ENCODE data around the gene MAGI2.

MAGI2 gene

GRCh38 chr7:79347351-79347750 is 106.1 kb downstream of the MAGI2 start:
- no peak overlapping the region for H3K27ac ChIP-seq (ENCODE audit: low read depth, low read length)

GRCh38 chr7:79341902-79342301 is 111.6 kb downstream of the MAGI2 start:
- Histone ChIP-seq H3K27ac (ENCODE audit: low read depth, low read length) (no peak overlapping the region), H3K4me3 (ENCODE audit: low read length) (no peak overlapping the region), H3K4me1 (ENCODE audit: control insufficient read depth, insufficient read depth, low read length) (no peaks in the 10 kb centered on the region)

More at GRCh38 chr7:79347351-79347750, 106.1 kb downstream of the MAGI2 start:
- no peaks in the 10 kb centered on the region for H3K27me3 ChIP-seq (ENCODE audit: control insufficient read depth, insufficient read depth, low read length)
- no peak overlapping the region for H3K4me3 ChIP-seq (ENCODE audit: low read length)
- no peaks in the 10 kb centered on the region for H3K36me3 ChIP-seq (ENCODE audit: control insufficient read depth, insufficient read depth, low read length)
- H3K9ac ChIP-seq (ENCODE audit: low read length): no peak overlapping the region
- H3K4me1 ChIP-seq (ENCODE audit: control insufficient read depth, insufficient read depth, low read length): no peaks in the 10 kb centered on the region

GRCh38 chr7:79340212-79340611 is 113.3 kb downstream of the MAGI2 start:
- Histone ChIP-seq H3K36me3 (ENCODE audit: control insufficient read depth, insufficient read depth, low read length) (no peaks in the 10 kb centered on the region), H3K4me3 (ENCODE audit: low read length) (no peak overlapping the region), H3K27ac (ENCODE audit: low read depth, low read length) (no peak overlapping the region), H3K4me1 (ENCODE audit: control insufficient read depth, insufficient read depth, low read length) (no peaks in the 10 kb centered on the region), H3K9ac (ENCODE audit: low read length) (no peak overlapping the region), H3K27me3 (ENCODE audit: control insufficient read depth, insufficient read depth, low read length) (no peaks in the 10 kb centered on the region)

More at GRCh38 chr7:79341902-79342301, 111.6 kb downstream of the MAGI2 start:
- Histone ChIP-seq H3K9ac (ENCODE audit: low read length) (no peak overlapping the region), H3K27me3 (ENCODE audit: control insufficient read depth, insufficient read depth, low read length) (no peaks in the 10 kb centered on the region), H3K36me3 (ENCODE audit: control insufficient read depth, insufficient read depth, low read length) (no peaks in the 10 kb centered on the region)

GRCh38 chr7:79339208-79339925 is 114.1 kb downstream of the MAGI2 start:
- H3K9ac ChIP-seq (ENCODE audit: low read length): no peak overlapping the region
- H3K27me3 ChIP-seq (ENCODE audit: control insufficient read depth, insufficient read depth, low read length): no peaks in the 10 kb centered on the region
- H3K27ac ChIP-seq (ENCODE audit: low read depth, low read length): no peak overlapping the region
- H3K36me3 ChIP-seq (ENCODE audit: control insufficient read depth, insufficient read depth, low read length): no peaks in the 10 kb centered on the region
- H3K4me3 ChIP-seq (ENCODE audit: low read length): no peak overlapping the region
- H3K4me1 ChIP-seq (ENCODE audit: control insufficient read depth, insufficient read depth, low read length): no peaks in the 10 kb centered on the region

- Histone ChIP-seq H3K9ac (ENCODE audit: low read length) (no peak overlapping the region), H3K4me1 (ENCODE audit: control insufficient read depth, insufficient read depth, low read length) (no peaks in the 10 kb centered on the region)
Measured at GRCh38 chr7:79337717-79338116, 115.8 kb downstream of the MAGI2 start.

GRCh38 chr7:79334841-79335240 is 118.6 kb downstream of the MAGI2 start:
- H3K27me3 ChIP-seq (ENCODE audit: control insufficient read depth, insufficient read depth, low read length): no peaks in the 10 kb centered on the region
- no peak overlapping the region for H3K9ac ChIP-seq (ENCODE audit: low read length)
- H3K4me3 ChIP-seq (ENCODE audit: low read length): no peak overlapping the region
- H3K27ac ChIP-seq (ENCODE audit: low read depth, low read length): no peak overlapping the region
- no peaks in the 10 kb centered on the region for H3K36me3 ChIP-seq (ENCODE audit: control insufficient read depth, insufficient read depth, low read length)
- no peaks in the 10 kb centered on the region for H3K4me1 ChIP-seq (ENCODE audit: control insufficient read depth, insufficient read depth, low read length)

More at GRCh38 chr7:79337717-79338116, 115.8 kb downstream of the MAGI2 start:
- Histone ChIP-seq H3K27me3 (ENCODE audit: control insufficient read depth, insufficient read depth, low read length) (no peaks in the 10 kb centered on the region), H3K27ac (ENCODE audit: low read depth, low read length) (no peak overlapping the region), H3K36me3 (ENCODE audit: control insufficient read depth, insufficient read depth, low read length) (no peaks in the 10 kb centered on the region), H3K4me3 (ENCODE audit: low read length) (no peak overlapping the region)

GRCh38 chr7:79334334-79334733 is 119.1 kb downstream of the MAGI2 start:
- H3K27ac ChIP-seq (ENCODE audit: low read depth, low read length): no peak overlapping the region
- H3K36me3 ChIP-seq (ENCODE audit: control insufficient read depth, insufficient read depth, low read length): no peaks in the 10 kb centered on the region
- no peaks in the 10 kb centered on the region for H3K27me3 ChIP-seq (ENCODE audit: control insufficient read depth, insufficient read depth, low read length)
- H3K9ac ChIP-seq (ENCODE audit: low read length): no peak overlapping the region
- H3K4me3 ChIP-seq (ENCODE audit: low read length): no peak overlapping the region
- no peaks in the 10 kb centered on the region for H3K4me1 ChIP-seq (ENCODE audit: control insufficient read depth, insufficient read depth, low read length)

GRCh38 chr7:79332091-79332490 is 121.4 kb downstream of the MAGI2 start:
- no peak overlapping the region for H3K27ac ChIP-seq (ENCODE audit: low read depth, low read length)
- H3K9ac ChIP-seq (ENCODE audit: low read length): no peak overlapping the region
- H3K27me3 ChIP-seq (ENCODE audit: control insufficient read depth, insufficient read depth, low read length): no peaks in the 10 kb centered on the region
- no peak overlapping the region for H3K4me3 ChIP-seq (ENCODE audit: low read length)
- no peaks in the 10 kb centered on the region for H3K36me3 ChIP-seq (ENCODE audit: control insufficient read depth, insufficient read depth, low read length)
- H3K4me1 ChIP-seq (ENCODE audit: control insufficient read depth, insufficient read depth, low read length): no peaks in the 10 kb centered on the region

- H3K27ac ChIP-seq (ENCODE audit: low read depth, low read length): no peak overlapping the region
- H3K27me3 ChIP-seq (ENCODE audit: control insufficient read depth, insufficient read depth, low read length): no peaks in the 10 kb centered on the region
- H3K36me3 ChIP-seq (ENCODE audit: control insufficient read depth, insufficient read depth, low read length): no peaks in the 10 kb centered on the region
- no peak overlapping the region for H3K9ac ChIP-seq (ENCODE audit: low read length)
- H3K4me3 ChIP-seq (ENCODE audit: low read length): no peak overlapping the region
- H3K4me1 ChIP-seq (ENCODE audit: control insufficient read depth, insufficient read depth, low read length): no peaks in the 10 kb centered on the region
Measured at GRCh38 chr7:79329464-79329863, 124.0 kb downstream of the MAGI2 start.

GRCh38 chr7:79320741-79321473 is 132.6 kb downstream of the MAGI2 start:
- Histone ChIP-seq H3K4me1 (ENCODE audit: control insufficient read depth, insufficient read depth, low read length) (no peaks in the 10 kb centered on the region), H3K9ac (ENCODE audit: low read length) (no peak overlapping the region), H3K27me3 (ENCODE audit: control insufficient read depth, insufficient read depth, low read length) (no peaks in the 10 kb centered on the region), H3K36me3 (ENCODE audit: control insufficient read depth, insufficient read depth, low read length) (no peaks in the 10 kb centered on the region), H3K27ac (ENCODE audit: low read depth, low read length) (no peak overlapping the region), H3K4me3 (ENCODE audit: low read length) (no peak overlapping the region)

GRCh38 chr7:79319369-79319768 is 134.1 kb downstream of the MAGI2 start:
- Histone ChIP-seq H3K36me3 (ENCODE audit: control insufficient read depth, insufficient read depth, low read length) (no peaks in the 10 kb centered on the region), H3K27ac (ENCODE audit: low read depth, low read length) (no peak overlapping the region), H3K4me1 (ENCODE audit: control insufficient read depth, insufficient read depth, low read length) (no peaks in the 10 kb centered on the region), H3K27me3 (ENCODE audit: control insufficient read depth, insufficient read depth, low read length) (no peaks in the 10 kb centered on the region), H3K9ac (ENCODE audit: low read length) (no peak overlapping the region), H3K4me3 (ENCODE audit: low read length) (no peak overlapping the region)

GRCh38 chr7:79317728-79318127 is 135.7 kb downstream of the MAGI2 start:
- H3K27ac ChIP-seq (ENCODE audit: low read depth, low read length): no peak overlapping the region
- no peak overlapping the region for H3K4me3 ChIP-seq (ENCODE audit: low read length)
- H3K4me1 ChIP-seq (ENCODE audit: control insufficient read depth, insufficient read depth, low read length): no peaks in the 10 kb centered on the region
- no peak overlapping the region for H3K9ac ChIP-seq (ENCODE audit: low read length)
- no peaks in the 10 kb centered on the region for H3K27me3 ChIP-seq (ENCODE audit: control insufficient read depth, insufficient read depth, low read length)
- no peaks in the 10 kb centered on the region for H3K36me3 ChIP-seq (ENCODE audit: control insufficient read depth, insufficient read depth, low read length)

- no peak overlapping the region for H3K9ac ChIP-seq (ENCODE audit: low read length)
- no peaks in the 10 kb centered on the region for H3K27me3 ChIP-seq (ENCODE audit: control insufficient read depth, insufficient read depth, low read length)
- no peaks in the 10 kb centered on the region for H3K36me3 ChIP-seq (ENCODE audit: control insufficient read depth, insufficient read depth, low read length)
- no peak overlapping the region for H3K27ac ChIP-seq (ENCODE audit: low read depth, low read length)
- H3K4me1 ChIP-seq (ENCODE audit: control insufficient read depth, insufficient read depth, low read length): no peaks in the 10 kb centered on the region
- H3K4me3 ChIP-seq (ENCODE audit: low read length): no peak overlapping the region
Measured at GRCh38 chr7:79312022-79312421, 141.4 kb downstream of the MAGI2 start.

All from rectal smooth muscle tissue (tissue), 1 donor.